ENCODE measurements around the gene BID. TPM values are rescaled to one million over a fixed set of nuclear protein-coding genes. Genes with fewer than 3 reads are reported as not detected.

BID gene
- total and polyA plus RNA-seq, 2 of the 8 experiments (the other 6 are each of a cell fraction or from before 2014, with no cell fraction given) = 39.3 to 114 TPM

DNA sequence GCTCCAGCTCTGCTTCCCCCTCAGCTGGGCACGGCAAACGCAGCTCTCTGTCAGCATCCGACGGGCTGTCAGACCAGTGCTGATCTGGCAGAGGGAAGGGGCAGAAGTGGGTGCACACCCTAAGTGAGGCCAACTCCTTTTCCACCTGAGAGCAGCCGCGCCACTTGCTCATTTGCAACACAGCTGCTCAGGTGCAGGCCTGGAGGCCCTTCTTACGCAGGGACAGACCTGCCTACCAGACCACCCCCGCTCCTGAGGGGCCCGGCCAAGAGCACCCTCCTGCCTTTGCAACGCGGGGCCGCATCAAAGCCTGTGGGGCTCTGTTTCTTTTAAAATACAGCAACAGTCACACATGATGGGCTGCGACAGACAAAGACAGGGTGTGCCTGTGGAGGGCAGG, 47.8 kb upstream of the BID start:
- H4K5ac ChIP-seq (ENCODE audit: insufficient read length, low read depth, low read length) = no peak overlapping the region

More for the DNA sequence above, 47.8 kb upstream of the BID start:
- no peak overlapping the region for H3K9ac ChIP-seq (replicated peaks in 1 of 4; ENCODE audit: extremely low read depth in 1 of 4, low read depth in 3 of 4, low read length in 3 of 4)
- H3K9me3 ChIP-seq (ENCODE audit: insufficient read depth in 2 of 2, low read depth in 1 of 2, low read length in 1 of 2) = no peaks in the 10 kb centered on the region
- no peak overlapping the region for H2BK5ac ChIP-seq (ENCODE audit: low read depth, low read length)
- FAIRE-seq (no peak), DNase-seq (ENCODE audit: low read depth in 1 of 2, low spot score in 2 of 2) (no peak)
- no peak overlapping the region for H3K14ac ChIP-seq (ENCODE audit: insufficient read length)
- H3K4me3 ChIP-seq (ENCODE audit: extremely low read depth in 1 of 4, insufficient read depth in 2 of 4, low read depth in 3 of 4, low read length in 4 of 4) = no peak overlapping the region
- H2BK120ac ChIP-seq (replicated peaks; ENCODE audit: low read depth, low read length) = no peak overlapping the region
- H4K91ac ChIP-seq (replicated peaks; ENCODE audit: insufficient read length, low read length) = no peak overlapping the region
- H3K4ac ChIP-seq (replicated peaks; ENCODE audit: insufficient read length, low read depth, low read length) = no peak overlapping the region
- peaks cover 0 to 2% of the 10 kb centered on the region in 2 experiments for H4K20me1 ChIP-seq (replicated peaks in 1 of 2; ENCODE audit: control insufficient read depth in 1 of 2, insufficient read depth in 2 of 2, low read length in 2 of 2)
- H3K56ac ChIP-seq (replicated peaks; ENCODE audit: insufficient read length, low read depth, low read length) = no peak overlapping the region
- no peak for TF ChIP-seq EGR1 (IDR thresholded peaks at IDR 0.05; ENCODE audit: borderline replicate concordance, low read depth, low read length)
- TF ChIP-seq SIN3A (conservative IDR thresholded peaks at IDR 0.05 in 1 of 2, IDR thresholded peaks at IDR 0.05 in 1 of 2; ENCODE audit: low read depth in 1 of 2, low read length in 2 of 2) = no peak
- no peak for TF ChIP-seq CHD1 (IDR thresholded peaks at IDR 0.05; ENCODE audit: low read depth, low read length)
- H2BK20ac ChIP-seq (ENCODE audit: low read length) = no peak overlapping the region
- H2BK12ac ChIP-seq (ENCODE audit: low read depth, low read length) = no peak overlapping the region
- no peaks in the 10 kb centered on the region for H3K23me2 ChIP-seq (ENCODE audit: low read depth, low read length)
- H3K36me3 ChIP-seq (ENCODE audit: control insufficient read depth in 2 of 4, insufficient read depth in 4 of 4, low read length in 3 of 4) = no peaks in the 10 kb centered on the region
- H3K79me1 ChIP-seq (ENCODE audit: low read depth, low read length) = no peaks in the 10 kb centered on the region; the same call in 1 of the 2 replicates
- ChIA-PET CTCF (ENCODE audit: partially characterized antibody) (interaction anchor here (0.6 to 2.2 kb wide), 8 partner anchors 8 to 254 kb away, joined by 3 to 13 read pairs (median 4); no protein-coding TSS in a partner anchor), POLR2A (ENCODE audit: partially characterized antibody) (no interaction called here)
- no peaks in the 10 kb centered on the region for H3K4me1 ChIP-seq (replicated peaks in 1 of 4; ENCODE audit: control insufficient read depth in 3 of 4, insufficient read depth in 4 of 4, low read length in 3 of 4)
- H3K27me3 ChIP-seq (replicated peaks in 1 of 4; ENCODE audit: control insufficient read depth in 3 of 4, extremely low read depth in 1 of 4, insufficient read depth in 3 of 4, low read length in 3 of 4) = no peaks in the 10 kb centered on the region
- H2BK15ac ChIP-seq (ENCODE audit: low read length) = no peak overlapping the region
- no peak overlapping the region for H3K4me2 ChIP-seq (ENCODE audit: insufficient read depth in 1 of 2, low read depth in 2 of 2, low read length in 2 of 2)
- H3K23ac ChIP-seq (ENCODE audit: insufficient read length) = no peak overlapping the region
- no peak overlapping the region for H3K27ac ChIP-seq (ENCODE audit: low read depth, low read length)
- 94% methylated on average over 9 of the region's 13 CpGs; no CpG with 5 or more reads in 1 of the 2 experiments for WGBS, 2 experiments (ENCODE audit: extremely low coverage in 1 of 2, insufficient coverage in 1 of 2, insufficient read length in 1 of 2, insufficient replicate concordance in 2 of 2, low coverage in 1 of 2, low lambda C conversion rate in 2 of 2, missing lambda C conversion rate in 1 of 2)
- H3K18ac ChIP-seq (ENCODE audit: extremely low read depth, low read length) = no peak overlapping the region
- H4K8ac ChIP-seq (ENCODE audit: extremely low read depth, insufficient read depth, low read length) = no peak overlapping the region
- H3K79me2 ChIP-seq (ENCODE audit: control insufficient read depth in 1 of 2, insufficient read depth in 2 of 2, low read length in 2 of 2) = no peaks in the 10 kb centered on the region
- no peak overlapping the region for H2AK5ac ChIP-seq (ENCODE audit: low read depth, low read length)
- no peak overlapping the region for H2AFZ ChIP-seq (ENCODE audit: low read length)
